GM18519 (cell line): Measurements from ENCODE around the gene PTGES2.

Experiments used
- ATAC-seq: cut with Tn5 transposase; IDR thresholded peaks from one replicate; pipeline ENCODE4 v1.9.1; 2021; ENCODE audit warnings: mild to moderate bottlenecking, moderate library complexity; ENCODE audit not compliant: unreplicated experiment, low FRiP score

PTGES2 gene

DNA sequence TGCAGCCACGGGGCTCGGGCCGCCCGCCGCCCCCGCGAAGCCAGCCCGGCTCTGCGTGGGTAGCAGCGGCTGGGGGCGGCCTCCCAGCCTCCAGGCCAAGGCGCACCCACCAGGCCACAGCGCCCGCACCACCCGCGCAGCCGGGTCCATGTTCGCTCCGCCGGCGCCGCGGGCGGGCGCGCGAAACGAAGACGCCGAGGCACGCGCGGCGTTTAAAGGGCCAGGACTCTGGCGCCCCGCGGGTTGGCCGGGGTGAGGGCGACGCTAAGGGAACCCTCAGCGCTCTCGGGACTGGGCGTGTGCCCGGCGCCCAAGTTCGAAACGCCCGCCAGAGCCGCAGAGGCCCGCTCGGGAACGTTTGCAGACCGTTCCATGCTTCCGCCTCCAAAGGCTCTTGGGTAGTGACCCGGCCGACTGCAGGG is at the start of gene PTGES2:
TSS of gene PTGES2 (minus strand) at position 162 of the 422 bp plus-strand sequence. CDS start at position 150, 12 bp downstream.
- peak; percentile 35 for ATAC-seq

DNA sequence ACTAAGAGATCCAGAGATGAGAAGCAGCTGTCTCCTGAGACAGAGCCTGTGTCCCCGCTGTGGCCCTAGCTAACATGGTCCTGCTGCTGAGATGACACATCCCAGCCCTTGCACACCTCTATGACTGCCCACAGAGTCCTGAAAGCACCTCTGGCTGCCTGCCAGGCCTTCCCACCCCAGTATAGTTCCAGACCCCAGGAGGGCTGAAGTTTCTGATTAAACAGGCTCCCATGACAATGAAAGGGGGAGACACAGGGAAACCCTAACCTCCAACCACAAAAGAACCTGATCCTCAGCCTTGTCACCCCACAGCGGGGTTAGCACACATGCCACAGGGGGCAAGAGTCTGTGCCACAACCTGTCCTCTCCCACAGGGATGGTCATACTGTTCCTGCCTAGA is 48.2 kb upstream of the PTGES2 start:
- no peak for ATAC-seq

DNA sequence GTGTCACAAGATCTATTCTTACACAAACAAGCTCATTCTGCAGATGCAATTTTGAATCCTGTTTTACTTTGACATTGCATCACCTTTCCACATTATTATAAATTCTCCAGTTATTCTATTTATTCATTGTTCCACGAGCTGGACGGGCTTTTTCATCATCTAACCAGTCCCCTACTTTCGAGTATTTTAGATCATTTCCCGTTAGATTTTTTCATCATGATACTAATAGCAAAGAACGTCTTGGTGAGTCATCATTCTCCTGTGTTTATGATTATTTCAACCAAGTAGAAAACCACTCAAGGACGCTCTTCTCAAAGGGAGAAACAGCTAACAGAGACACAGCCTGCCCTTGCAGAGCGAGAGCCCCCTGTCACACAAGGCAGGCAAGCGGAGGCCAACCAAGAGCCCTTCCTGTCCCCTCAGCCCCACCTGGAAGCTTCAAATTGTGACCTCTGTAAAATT is 47.6 kb upstream of the PTGES2 start:
- no peak for ATAC-seq

DNA sequence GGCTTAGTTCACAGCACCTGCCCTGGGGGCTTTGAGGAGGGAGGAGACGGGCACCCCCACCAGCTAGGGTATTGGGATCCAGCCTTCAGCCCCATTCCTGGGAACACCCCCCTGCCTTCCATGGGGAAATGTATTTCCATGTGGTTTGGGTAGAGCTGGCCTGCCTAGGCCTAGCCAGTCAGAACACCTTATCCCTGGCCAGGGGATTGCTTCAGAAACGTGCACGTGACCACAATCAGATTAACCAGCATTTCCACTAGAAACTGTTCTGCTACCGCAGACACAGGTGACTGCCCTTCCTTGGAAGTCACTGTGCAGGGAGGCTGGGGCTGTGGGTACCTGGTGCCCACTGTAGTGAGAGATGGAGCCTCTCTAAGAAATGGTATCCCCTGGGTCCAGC is 46.5 kb upstream of the PTGES2 start:
- no peak for ATAC-seq

DNA sequence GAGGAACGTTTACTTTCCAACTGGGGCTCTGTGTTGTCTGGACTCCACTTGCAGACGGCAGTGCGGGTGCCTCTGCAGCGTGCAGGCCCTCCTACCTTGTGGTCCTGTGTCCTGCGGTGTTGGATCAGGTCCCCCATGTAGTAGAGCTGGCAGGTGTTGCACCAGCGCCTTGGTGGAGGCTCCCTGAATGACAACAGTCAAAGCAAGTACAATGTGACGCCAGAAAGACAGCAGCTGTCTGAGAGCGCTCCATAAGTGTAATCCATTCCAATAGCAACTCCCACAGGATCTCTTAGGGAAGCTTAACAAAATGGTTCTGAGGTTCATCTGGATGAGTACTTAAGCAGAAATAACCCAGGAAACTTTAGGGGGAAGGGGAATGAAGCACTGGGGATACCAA is 42.4 kb upstream of the PTGES2 start:
- no peak for ATAC-seq

DNA sequence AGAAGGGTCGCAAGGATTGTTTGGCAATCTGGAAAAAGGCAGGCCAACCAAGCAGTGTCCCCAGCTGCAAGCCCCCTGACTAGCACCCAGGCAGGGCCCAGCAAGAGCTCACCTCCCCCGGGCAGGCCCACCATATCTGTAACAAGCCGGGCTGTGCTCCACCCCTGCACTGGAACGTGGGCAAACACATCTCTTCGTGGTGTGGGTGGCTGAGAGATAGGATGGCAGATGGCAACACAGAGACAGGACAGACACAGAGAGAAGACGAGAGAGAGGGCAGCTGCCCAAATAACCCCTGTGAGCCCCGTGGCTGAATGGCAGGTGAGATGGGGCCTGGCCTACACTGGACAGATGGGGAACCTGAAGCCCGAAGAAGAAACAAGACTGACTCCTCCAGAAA is 42.0 kb upstream of the PTGES2 start:
- ATAC-seq, result no peak

DNA sequence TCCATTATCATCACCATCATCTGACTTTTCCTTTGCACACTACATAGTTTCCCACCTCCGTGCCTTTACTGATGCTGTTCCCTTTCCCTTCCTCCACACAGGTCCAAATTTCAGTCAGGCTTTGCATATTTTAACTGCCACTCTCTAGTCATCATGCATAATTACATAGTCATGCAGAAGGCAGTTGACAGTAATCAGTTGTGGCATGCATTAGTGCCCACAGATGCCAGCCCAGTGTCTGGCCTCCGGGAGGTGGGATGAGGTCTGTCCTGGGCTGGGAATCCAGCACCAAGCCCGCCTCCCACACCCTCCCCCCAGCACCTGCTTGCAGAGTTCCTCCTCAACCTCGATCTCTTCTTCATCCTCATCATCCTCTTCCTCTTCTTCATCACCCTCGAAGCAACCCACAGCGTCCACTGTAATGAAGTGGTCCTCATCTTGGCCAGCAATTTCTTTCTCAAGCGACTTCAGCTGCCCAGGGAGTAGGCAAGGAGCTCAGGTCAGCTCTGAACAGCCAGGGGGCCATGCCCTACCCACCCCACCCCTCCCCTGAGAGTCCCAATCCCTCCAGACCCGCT is 41.3 kb upstream of the PTGES2 start:
- ATAC-seq, result no peak

DNA sequence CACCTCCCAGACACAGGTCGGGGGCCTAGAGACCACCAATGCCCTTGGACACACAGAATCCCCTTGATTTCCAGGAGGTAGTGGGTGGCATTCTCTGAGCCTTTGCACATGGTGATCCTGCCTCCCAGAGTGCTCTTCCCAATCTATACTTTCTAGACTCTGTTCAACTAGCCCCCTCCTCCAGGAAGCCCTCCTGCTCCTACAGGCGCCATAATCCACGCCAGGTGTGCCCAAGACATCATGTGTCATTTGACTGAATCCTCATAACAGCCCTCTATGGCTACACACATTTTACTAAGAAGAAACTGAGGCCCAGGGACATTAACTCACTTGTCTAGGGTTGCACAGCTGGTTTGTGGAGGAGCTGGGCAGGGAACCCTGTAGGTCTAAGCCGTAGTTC is 39.7 kb upstream of the PTGES2 start:
- ATAC-seq, result no peak

DNA sequence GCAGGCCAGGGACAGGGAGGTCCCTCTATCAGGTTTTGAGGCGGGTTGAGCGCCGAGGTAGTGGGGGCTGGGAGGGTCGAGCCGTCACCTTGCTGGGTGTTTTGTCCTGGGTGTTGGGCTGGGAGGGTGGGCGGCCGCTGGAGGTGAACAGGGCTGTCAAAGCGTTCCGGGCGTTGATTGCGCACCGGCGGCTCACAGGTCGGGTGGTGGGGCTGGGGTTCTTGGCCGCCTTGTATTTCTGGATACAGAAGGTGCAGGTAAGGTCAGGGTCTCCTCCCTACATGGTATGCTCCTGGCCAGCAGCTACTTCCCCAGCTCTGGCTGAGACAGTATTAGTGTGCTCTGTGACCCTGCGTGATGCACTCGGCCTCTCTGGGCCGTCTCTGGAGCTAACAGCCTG is 38.6 kb upstream of the PTGES2 start:
- no peak for ATAC-seq

DNA sequence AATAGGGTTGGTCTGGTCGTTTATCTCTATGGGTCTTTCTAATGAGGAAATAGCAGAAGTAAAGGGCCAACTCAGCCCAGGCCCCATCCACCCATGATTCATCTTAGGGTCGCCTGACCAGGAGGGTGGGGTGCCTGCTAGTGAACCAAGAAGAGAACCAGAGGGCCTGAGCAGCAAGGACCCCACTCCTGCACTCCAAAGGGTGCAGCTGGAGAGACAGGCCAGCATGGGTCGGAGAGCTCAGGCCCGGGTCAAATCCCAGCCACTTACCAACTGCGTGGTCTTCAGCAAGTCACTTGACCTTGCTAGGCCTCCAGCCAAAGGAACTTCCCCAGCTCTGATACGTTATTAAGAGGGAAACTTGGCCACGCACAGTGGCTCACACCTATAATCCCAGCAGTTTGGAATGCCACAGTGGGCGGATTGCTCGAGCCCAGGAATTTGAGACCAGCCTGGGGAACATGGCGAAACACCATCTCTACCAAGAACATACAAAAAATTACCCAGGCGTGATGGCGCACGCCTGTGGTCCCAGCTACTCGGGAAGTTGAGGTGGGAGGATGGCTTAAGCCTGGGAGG is 36.9 kb upstream of the PTGES2 start:
- ATAC-seq, result no peak

DNA sequence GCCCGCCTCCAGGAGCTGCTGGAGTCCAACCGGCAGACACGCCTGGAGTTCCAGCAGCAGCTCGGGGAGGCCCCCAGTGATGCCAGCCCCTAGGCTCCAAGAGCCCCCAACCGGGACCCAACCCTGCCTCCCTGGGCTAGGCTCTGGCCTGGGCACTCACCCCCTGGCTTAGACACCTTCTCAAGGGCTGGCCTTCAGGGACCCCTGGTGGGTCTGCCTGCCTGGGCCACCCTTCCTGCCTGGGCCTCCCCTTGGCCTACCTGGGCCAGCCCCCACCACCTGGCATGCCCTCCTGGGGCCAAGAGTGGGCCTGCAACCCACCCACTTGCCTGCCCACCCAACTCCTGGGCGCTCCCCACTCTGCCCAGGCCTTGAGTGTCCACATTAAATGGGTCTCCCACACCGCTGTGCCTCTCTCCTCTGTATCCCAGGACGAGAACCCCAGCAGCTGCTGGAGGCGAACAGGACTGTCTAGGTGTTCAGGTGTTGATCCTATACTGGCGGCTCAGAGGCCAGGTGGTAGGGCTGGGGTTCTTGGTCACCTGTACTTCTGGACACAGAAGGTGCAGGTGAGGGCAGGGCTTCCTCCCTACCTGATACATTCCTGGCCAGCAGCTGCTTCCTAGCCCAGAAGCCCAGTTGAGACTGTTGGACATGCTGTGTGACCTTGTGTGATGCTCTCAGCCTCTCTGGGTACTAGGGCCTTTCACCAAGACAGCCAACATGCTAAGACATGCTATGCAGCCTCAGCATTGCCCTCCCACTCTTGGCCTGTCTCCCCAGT is 36.2 kb upstream of the PTGES2 start:
- ATAC-seq, result no peak

DNA sequence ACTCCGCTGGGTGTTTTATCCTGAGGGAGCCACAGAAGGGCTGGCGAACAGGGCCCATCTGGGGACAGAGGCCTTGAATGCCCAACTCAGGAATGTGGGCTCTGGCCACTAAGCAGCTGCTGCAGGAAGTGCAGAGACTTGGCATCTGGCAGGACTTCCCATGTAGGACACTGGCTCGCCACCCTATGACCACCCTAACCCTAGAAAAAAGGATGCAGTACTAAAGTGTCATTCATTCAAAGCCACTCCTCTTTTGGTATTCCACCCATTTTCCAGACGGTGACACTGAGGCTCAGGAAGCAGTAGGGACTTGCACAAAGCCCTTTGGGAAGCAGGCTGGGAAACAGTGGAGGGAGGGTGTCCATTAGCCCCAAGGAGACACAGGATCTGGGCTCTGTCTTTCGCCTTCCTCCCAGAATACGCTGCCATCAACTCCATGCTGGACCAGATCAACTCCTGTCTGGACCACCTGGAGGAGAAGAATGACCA is 35.5 kb upstream of the PTGES2 start:
- no peak for ATAC-seq

DNA sequence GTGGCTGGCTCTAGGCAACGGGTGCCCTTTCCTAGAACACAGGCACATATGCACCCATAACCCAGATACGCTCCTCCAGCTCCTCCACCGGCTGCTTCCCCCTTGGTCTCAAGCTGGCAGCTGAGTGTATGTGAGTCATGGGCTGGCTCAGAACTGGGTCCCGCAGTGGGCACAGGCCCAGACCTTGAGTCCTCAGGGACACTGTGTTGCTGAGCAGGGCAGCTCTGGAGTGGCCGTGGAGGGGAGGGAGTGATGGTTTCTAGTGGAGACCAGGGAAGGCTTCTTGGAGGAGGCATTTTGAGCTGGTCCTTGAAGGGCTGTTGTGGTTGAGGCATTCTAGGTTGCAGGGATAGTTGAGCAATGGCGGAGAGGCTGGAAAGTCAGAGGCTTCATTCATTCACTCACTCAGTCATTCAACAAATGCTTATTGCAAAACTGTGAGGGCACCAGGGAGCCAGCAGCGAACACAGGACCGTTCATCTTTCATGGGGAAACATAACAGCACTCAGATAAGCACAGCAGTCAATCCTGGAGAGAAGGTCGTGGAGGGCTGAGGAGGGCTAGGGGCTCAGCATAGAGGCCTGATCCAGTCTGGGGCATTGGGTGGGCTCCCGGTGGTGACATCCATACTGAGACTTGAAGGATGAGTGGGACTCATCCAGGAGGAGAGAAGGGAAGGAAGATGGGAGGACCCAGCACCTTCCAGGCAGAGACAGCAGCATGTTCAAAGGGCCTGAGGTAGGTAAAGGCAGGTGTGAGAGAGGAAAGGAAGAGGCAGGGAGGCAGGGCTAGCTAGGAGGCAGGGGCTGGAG is 34.9 kb upstream of the PTGES2 start:
- no peak for ATAC-seq

DNA sequence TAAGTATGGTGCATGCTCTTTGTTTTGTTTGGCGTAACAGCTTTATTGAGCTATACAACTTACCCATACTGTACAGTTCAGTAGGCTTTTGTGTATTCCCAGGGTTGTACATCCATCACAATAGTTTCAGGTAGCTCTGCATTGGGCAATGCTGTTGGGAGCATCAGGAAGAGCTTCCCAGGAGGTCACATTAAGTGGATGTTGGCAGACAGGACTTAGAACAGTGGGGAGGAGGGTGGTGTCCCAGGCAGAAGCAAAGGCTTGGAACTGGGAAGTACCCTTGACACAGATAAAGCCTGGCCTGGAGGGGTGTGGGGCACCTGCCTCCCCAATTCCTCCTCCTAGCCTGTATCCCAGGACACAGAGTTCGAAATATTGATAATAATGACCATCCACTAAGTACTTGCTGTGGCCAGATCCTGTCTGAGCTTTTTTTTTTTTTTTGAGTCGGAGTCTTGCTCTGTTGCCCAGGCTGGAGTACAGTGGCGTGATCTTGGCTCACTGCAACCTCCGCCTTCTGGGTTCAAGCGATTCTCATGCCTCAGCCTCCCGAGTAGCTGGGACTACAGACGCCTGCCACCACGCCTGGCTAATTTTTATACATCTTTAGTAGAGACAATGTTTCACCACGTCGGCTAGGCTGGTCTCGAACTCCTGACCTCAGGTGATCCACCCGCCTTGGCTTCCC is 33.8 kb upstream of the PTGES2 start:
- ATAC-seq, result no peak

DNA sequence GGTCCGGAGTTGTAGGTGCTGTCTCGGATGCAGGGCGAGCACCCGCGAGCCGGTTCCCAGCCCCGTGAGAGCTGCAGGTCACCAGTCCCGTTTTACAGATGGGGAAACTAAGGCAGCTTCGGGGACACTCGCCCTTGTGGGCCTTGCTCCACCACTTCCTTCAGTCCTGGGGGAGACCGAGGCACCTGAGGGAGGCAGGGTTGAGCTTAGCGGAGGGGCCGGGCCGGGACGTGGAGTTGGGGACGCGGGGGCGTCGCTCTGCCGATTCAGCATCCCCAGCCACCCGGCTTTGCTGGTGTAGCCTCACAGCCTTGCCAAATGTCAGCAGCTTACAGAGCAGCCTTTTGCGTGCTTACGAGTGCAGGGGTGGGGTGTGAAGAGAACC is 33.1 kb upstream of the PTGES2 start:
- ATAC-seq, result peak; percentile 4

DNA sequence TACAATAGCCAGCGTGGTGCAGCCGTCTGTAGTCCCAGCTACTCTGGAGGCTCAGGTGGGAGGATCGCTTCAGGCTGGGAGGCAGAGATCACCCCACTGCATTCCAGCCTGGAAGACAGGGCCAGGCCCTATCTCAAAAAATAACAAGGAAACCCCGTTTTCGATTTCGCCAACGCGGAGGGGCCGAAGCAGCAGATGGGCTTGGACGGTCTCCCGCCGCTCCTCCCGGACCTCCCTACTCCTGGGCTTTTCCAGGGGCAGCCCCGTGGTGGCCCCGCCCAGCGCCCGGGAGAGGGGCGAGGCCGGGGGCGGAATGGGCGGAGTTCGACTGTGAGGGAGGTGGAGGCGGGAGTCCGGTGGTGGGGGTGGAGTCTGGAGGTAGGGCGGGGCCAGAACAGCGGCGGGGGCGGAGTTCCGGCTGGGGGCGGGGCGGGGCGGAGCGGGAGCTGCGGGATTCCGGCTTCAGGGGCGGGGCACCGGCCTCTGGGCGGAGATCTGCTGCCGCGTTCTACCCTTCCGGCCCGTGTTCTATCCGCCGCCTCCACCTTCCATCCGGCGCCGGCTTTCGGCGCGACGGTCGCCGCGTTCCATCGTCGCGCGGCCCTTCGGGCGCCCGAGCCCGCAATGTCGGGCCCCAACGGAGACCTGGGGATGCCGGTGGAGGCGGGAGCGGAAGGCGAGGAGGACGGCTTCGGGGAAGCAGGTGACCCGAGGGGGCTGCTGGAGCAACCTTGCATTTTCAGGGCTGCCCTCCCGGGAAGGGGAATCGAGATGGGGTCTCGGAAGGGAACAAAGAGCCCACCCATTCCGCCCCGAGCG is 32.5 kb upstream of the PTGES2 start, which contains the start of gene BBLN:
TSS of gene BBLN (plus strand) at position 482 of the 819 bp plus-strand sequence. CDS start at position 625, 143 bp downstream.
- ATAC-seq, result peak; percentile 66

DNA sequence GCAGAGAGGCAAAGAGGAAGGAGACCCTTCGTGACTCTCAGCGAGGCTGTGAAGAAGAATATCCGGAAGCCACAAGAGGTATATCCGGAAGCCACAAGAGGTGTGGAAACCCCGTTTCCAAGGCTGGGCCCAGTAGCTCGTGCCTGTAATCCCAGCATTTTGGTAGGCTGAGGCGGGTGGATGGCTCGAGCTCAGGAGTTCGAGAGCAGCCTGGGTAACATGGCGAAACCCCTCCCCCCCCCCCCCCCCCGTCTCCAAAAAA is 31.9 kb upstream of the PTGES2 start:
- no peak for ATAC-seq

DNA sequence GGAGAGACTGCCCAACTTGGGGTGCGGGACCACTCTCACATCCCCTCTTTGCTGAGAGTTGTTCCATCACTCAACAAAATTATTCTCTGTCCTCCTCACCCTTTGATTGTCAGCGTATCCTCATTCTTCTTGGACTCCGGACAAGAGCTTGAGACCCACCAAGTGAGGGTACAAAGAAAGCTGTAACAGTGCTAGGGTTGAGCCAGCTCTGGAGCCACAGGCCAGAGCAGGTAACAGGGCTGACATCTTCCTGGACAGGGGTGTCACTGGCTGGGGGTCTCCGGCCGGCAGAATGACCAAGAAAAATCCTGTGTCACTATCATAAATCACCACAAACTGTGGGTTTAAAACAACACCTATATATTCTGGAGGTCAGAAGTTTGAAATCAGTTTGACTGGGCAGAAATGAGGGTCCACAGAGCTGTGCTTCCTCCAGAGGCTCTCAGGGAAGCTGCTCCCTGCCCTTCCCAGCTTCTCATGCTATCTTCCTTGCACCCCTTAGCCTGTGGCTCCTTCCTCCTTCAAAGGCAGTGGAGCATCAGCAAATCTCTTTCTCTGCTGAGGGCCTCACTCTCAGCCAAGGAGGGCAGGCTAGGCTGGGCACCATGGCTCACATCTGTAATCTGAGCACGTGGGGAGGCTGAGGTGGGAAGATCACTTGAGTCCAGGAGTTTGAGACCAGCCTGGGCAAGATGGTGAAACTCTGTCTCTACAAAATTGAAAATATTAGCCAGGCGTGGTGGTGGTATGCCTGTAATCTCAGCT is 28.4 kb upstream of the PTGES2 start:
- no peak for ATAC-seq
